Retinal pigment epithelial cell (primary cell): Measurements from ENCODE around the gene TWNK.

Source experiments
- DNase-seq: peaks from one replicate; pipeline ENCODE4 v3.0.0-alpha.2; 2010; ENCODE audit warnings: low read depth
- H3K4me3 ChIP-seq: 2 replicates; pipeline ENCODE4 v1.5.1; 2011; ENCODE audit warnings: mild to moderate bottlenecking, low read length, control low read depth, moderate library complexity
- TF ChIP-seq, protein P1 (sequence below): conservative IDR thresholded peaks from 2 replicates; pipeline ENCODE4 v1.5.1; 2011; ENCODE audit warnings: low read depth, low read length, control low read depth, inconsistent platforms

TWNK gene

DNA sequence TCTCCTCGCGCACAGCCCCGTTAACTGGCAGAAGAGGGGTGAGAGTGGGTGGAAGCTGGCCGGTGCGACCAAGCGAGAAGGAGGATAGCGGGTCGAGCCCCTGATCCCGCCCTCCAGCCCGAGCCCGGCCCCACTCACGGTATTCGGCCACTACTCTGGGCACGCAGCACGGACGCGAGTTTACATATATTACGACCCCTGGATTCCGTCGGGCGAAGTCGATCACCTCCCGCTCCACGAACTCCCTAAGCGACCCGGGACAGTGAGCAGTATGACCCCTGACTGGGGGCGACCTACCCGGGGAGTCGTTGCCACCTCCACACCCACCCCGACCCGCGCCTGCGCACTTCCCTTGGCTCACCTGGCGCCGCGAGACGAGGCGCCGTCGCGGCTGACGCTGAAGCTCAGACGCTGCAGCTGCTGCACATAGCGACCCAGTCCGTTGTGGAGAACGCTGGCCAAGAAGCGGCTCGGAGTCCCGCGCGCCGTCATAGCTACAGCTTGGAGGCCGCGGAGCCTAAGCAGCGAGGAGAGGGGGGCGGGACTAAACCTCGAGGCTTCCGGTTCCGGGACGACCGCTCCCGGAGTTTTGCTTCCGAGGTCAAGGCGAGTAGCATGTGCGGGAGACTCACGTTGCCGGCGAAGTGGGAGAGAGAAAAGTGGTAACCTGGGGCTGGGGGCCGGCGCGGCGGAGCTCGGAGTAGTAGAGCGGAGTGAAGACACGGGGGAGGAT lies at the start of gene TWNK, which contains the start of gene MRPL43:
Gene TWNK, plus strand, starts transcription at position 592 of the 733 bp plus-strand sequence. CDS start 668 bp downstream, outside the sequence.
Gene MRPL43, minus strand, starts transcription at position 546 of the 733 bp plus-strand sequence. Its CDS starts 54 bp downstream, at position 492.
- TF ChIP-seq, protein P1, sequence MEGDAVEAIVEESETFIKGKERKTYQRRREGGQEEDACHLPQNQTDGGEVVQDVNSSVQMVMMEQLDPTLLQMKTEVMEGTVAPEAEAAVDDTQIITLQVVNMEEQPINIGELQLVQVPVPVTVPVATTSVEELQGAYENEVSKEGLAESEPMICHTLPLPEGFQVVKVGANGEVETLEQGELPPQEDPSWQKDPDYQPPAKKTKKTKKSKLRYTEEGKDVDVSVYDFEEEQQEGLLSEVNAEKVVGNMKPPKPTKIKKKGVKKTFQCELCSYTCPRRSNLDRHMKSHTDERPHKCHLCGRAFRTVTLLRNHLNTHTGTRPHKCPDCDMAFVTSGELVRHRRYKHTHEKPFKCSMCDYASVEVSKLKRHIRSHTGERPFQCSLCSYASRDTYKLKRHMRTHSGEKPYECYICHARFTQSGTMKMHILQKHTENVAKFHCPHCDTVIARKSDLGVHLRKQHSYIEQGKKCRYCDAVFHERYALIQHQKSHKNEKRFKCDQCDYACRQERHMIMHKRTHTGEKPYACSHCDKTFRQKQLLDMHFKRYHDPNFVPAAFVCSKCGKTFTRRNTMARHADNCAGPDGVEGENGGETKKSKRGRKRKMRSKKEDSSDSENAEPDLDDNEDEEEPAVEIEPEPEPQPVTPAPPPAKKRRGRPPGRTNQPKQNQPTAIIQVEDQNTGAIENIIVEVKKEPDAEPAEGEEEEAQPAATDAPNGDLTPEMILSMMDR: no peak

DNA sequence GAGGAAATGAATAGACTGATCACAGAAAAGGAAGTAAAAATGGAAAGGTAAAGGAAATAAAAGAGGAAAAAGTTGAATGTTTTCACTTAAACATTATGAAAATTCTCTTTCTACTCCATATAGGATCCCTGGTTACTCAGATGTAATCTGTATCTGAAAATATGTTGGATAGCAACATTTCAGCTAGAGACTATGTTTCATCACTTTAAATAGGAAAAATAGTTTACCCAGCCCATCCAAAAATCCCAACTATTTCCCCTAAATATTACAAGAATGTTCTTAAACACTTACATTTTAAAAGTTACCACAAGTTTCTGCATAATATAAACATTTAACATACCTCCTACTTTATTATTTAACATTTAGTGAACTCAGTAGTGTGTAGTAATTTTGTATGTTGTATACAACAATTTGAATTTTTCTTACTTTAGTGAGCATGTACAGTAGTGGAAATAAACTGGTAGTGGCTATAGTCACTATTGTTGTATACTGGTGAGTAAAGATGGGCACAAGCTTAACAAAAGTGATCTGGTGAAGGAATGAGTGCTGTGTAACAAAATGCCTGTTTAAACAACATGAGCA lies 47.5 kb upstream of the TWNK start:
- no peak for DNase-seq
- TF ChIP-seq, protein P1: no peak
- no peak overlapping the region for H3K4me3 ChIP-seq

More for the DNA sequence above, at the start of gene TWNK, which contains the start of gene MRPL43:
- DNase-seq: peak; percentile 36
- peak within 1 kb of the TSS; percentile 93 for H3K4me3 ChIP-seq

DNA sequence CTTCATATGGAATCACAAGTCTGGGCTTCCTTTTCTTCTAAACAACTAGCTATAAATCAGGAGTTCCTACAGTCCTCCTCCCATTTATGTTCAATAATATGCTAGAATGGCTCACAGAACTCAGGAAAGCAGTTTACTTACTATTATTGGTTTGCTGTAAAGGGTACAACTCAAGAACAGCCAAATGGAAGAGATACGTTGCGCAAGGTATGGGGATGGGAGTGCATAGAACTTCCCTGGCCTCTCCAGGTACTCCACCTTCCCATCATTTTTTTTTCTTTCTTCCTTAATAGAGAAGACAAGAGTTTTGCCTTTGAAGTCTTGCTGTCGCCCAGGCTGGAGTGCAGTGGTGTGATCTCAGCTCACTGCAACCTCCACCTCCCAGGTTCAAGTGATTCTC lies 45.1 kb upstream of the TWNK start:
- no peak overlapping the region for H3K4me3 ChIP-seq
- DNase-seq: no peak
- TF ChIP-seq, protein P1: no peak

DNA sequence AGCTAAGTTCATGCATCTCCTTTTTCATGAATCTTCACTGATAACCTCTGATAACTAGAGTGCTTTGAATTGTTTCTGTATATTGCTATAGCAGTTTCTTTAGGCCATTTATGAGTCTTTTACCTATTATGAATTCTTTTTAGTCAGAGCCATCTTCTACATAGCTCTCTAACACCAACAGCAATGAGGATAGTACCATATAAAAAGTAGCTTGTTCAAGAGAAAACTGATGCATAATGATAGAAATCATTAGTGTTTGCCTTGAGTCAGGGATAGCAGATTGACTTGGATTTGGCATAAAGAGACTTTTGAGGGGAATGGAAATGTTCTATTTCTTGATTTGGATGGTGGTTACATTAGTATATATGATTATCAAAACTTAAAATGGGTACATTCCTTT lies 43.8 kb upstream of the TWNK start:
- TF ChIP-seq, protein P1: no peak
- no peak overlapping the region for H3K4me3 ChIP-seq
- DNase-seq: no peak

DNA sequence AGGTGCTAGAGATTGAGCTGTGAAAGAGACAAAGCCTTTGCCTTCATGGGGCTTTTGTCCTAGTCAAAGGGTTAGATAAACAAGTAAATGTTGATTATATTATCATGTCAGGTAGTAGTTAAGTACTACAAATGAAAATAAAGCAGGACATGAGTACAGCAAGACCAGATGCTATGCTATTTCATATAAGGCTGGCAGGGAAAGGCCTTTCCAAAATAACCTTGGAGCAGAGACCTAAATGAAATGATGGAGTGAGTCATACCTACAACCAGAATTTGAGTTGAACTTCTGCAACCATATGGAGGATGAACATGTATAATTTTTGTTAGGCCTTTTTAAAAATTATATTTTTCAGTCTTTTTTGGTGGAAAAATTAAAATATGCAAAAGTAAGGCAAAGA lies 41.6 kb upstream of the TWNK start:
- no peak for DNase-seq
- no peak overlapping the region for H3K4me3 ChIP-seq
- TF ChIP-seq, protein P1: no peak

DNA sequence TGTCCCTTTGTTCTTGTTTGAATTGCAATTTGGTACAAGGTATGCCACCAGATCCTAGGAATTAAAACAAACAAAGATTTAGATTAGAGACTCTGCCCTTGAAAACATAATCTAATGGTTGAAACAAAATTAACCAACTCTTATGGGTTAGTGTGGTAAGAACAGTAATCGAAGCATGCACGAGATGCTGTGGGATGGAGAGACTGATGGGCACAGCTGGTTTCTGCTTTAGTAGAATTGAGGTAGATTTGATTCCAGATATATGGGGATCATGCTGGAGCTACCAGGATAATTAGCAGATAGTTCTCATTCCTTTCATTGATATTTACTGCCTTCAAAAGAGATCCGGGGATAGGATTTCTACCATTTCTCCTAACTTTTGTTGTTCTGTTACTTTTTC lies 38.4 kb upstream of the TWNK start:
- TF ChIP-seq, protein P1: no peak
- H3K4me3 ChIP-seq: no peak overlapping the region
- no peak for DNase-seq

DNA sequence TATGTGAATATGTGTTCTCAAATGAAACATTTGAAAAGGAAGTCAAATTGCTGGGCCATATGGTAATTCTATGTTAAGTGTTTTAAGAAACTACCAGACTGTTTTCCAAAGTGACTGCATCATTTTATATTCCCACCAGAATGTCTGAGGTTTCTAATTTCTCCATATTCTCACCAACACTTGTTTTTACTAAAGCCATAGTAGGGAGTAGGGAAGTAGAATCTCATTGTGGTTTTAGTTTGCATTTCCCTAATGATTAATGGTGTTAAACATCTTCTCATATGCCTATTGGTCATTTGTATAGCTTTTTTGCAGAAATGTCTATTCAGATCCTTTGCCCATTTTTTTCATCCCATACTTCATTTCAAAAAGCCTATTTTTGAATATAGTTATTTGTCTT lies 27.1 kb upstream of the TWNK start:
- no peak for DNase-seq
- TF ChIP-seq, protein P1: no peak
- H3K4me3 ChIP-seq: no peak overlapping the region
